Panc1 (cell line): ENCODE data around the gene TMEM252. TPM values are rescaled to one million over a fixed set of nuclear protein-coding genes. Genes with fewer than 3 reads are reported as not detected.

Source experiments
- ATAC-seq: fragments of 200-7000 bp; cut with Tn5 transposase; 2 replicates; pipeline ENCODE4 v1.9.1; 2020; ENCODE audit warnings: mild to moderate bottlenecking, moderate library complexity
- BruUV-seq: library from RNA; stranded (reverse); fragments of 400-500 nt; replicated peaks from 2 replicates; lab custom pipeline; 2021; lab: Mats Ljungman, UMichigan
- CTCF ChIA-PET: fragments of 300-600 bp; sonication (Branson Sonifier 250); formaldehyde crosslinking; loops from one replicate; lab custom pipeline; 2022; ENCODE audit warnings: antibody characterized with exemption; lab: Charles Lee
- POLR2A ChIA-PET: fragments of 300-600 bp; sonication (Branson Sonifier 250); formaldehyde crosslinking; loops from one replicate; lab custom pipeline; 2022; ENCODE audit warnings: antibody characterized with exemption; lab: Charles Lee
- DNase-seq: peaks from one replicate; pipeline ENCODE4 v3.0.0-alpha.2; 2010; ENCODE audit warnings: low read depth, low spot score
- H3K27ac ChIP-seq: 2 replicates; pipeline ENCODE4 v1.5.1; 2011; ENCODE audit warnings: mild to moderate bottlenecking, low read length, inconsistent platforms
- H3K27me3 ChIP-seq: fragments of 200-500 bp; sonication (Bioruptor generic); 2 replicates; pipeline ENCODE4 v1.6.0; 2014; ENCODE audit warnings: low read length, inconsistent platforms; ENCODE audit not compliant: control insufficient read depth, insufficient read depth
- H3K36me3 ChIP-seq: fragments of 200-500 bp; sonication (Bioruptor generic); 2 replicates; pipeline ENCODE4 v1.5.1; 2014; ENCODE audit warnings: inconsistent platforms, mild to moderate bottlenecking, low read length, moderate library complexity; ENCODE audit not compliant: control insufficient read depth, insufficient read depth
- H3K4me1 ChIP-seq: 2 replicates; pipeline ENCODE4 v1.5.1; 2011; ENCODE audit warnings: inconsistent platforms, mild to moderate bottlenecking, low read length, moderate library complexity; ENCODE audit not compliant: control insufficient read depth, insufficient read depth
- H3K4me3 ChIP-seq, 2 experiments: 2 replicates each; pipeline ENCODE4 v1.5.1; 2011 to 2012; ENCODE audit warnings: low read depth in 2 of 2, low read length in 2 of 2, mild to moderate bottlenecking in 2 of 2, inconsistent platforms in 1 of 2, moderate library complexity in 1 of 2
- H3K9me3 ChIP-seq: fragments of 200-500 bp; sonication (Bioruptor generic); 2 replicates; pipeline ENCODE4 v1.5.1; 2014; ENCODE audit warnings: low read depth, mild to moderate bottlenecking, inconsistent platforms, low read length, moderate library complexity; ENCODE audit not compliant: control insufficient read depth, insufficient read depth
- POLR2AphosphoS5 ChIP-seq: IDR thresholded peaks from 2 replicates; pipeline ENCODE4 v1.6.1; 2012; ENCODE audit warnings: mild to moderate bottlenecking, low read depth, low read length, moderate library complexity
- SIN3A ChIP-seq: IDR thresholded peaks from 2 replicates; pipeline ENCODE4 v1.6.1; 2012; ENCODE audit warnings: low read depth, mild to moderate bottlenecking, low read length, moderate library complexity, borderline replicate concordance; ENCODE audit not compliant: insufficient read depth
- TCF7L2 ChIP-seq: IDR thresholded peaks from 2 replicates; pipeline ENCODE4 v1.6.1; 2011; ENCODE audit warnings: mild to moderate bottlenecking, low read depth, low read length, inconsistent platforms
- in situ Hi-C: cut with HindIII; loops from 2 replicates; pipeline ENCODE4 v1.10.0; 2016; ENCODE audit warnings: low sequenced_read_pairs, low pct_unique_long_range_greater_than_20kb
- intact Hi-C: fragments of 100-400 bp; cut with micrococcal nuclease; formaldehyde crosslinking; loops from one replicate; pipeline ENCODE4 v1.10.0; 2022; ENCODE audit not compliant: unreplicated experiment
- total RNA-seq: library from RNA; stranded (reverse); gene quantifications from one replicate; pipeline ENCODE4 v1.2.1, GENCODE V29; 2021; ENCODE audit not compliant: unreplicated experiment
- TF ChIP-seq, protein P1 (sequence below), 2 experiments: IDR thresholded peaks; 2 replicates each; pipeline ENCODE4 v1.6.1; 2011 to 2012; ENCODE audit warnings: low read depth in 2 of 2, control low read depth in 1 of 2, low read length in 1 of 2, mild to moderate bottlenecking in 1 of 2, moderate library complexity in 1 of 2; ENCODE audit not compliant: insufficient read depth in 1 of 2
- TF ChIP-seq, protein P2 (sequence below): fragments of 450-650 bp; IDR thresholded peaks from 2 replicates; pipeline ENCODE4 v1.5.1; 2017; ENCODE audit warnings: mild to moderate bottlenecking

Gene TMEM252
- total RNA-seq, 1 experiment from 2014 or later, result not detected

DNA sequence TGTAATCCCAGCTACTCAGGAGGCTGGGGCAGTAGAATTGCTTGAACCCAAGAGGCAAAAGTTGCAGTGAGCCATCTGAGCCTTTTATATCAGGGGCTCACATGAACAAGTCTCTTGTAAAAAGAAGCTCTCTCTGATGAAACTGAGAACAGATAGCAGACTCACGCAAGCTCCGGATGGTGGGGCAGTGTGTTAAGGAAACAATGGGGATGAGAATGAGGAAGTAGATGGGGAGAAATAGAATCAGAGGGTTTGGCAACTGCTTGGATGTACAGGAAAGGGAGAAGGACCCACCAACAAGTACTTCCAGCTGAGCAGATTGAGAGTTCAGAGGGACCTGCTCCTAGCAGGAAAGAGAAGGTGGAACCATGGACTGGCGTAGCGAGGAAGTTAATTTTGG is 18.6 kb downstream of the TMEM252 start:
- Histone ChIP-seq H3K27ac (no peak overlapping the region), H3K27me3 (no peaks in the 10 kb centered on the region), H3K4me1 (no peaks in the 10 kb centered on the region), H3K36me3 (no peaks in the 10 kb centered on the region), H3K4me3 (no peak overlapping the region), H3K9me3 (no peaks in the 10 kb centered on the region)
- TF ChIP-seq, protein P1, sequence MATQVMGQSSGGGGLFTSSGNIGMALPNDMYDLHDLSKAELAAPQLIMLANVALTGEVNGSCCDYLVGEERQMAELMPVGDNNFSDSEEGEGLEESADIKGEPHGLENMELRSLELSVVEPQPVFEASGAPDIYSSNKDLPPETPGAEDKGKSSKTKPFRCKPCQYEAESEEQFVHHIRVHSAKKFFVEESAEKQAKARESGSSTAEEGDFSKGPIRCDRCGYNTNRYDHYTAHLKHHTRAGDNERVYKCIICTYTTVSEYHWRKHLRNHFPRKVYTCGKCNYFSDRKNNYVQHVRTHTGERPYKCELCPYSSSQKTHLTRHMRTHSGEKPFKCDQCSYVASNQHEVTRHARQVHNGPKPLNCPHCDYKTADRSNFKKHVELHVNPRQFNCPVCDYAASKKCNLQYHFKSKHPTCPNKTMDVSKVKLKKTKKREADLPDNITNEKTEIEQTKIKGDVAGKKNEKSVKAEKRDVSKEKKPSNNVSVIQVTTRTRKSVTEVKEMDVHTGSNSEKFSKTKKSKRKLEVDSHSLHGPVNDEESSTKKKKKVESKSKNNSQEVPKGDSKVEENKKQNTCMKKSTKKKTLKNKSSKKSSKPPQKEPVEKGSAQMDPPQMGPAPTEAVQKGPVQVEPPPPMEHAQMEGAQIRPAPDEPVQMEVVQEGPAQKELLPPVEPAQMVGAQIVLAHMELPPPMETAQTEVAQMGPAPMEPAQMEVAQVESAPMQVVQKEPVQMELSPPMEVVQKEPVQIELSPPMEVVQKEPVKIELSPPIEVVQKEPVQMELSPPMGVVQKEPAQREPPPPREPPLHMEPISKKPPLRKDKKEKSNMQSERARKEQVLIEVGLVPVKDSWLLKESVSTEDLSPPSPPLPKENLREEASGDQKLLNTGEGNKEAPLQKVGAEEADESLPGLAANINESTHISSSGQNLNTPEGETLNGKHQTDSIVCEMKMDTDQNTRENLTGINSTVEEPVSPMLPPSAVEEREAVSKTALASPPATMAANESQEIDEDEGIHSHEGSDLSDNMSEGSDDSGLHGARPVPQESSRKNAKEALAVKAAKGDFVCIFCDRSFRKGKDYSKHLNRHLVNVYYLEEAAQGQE (IDR thresholded peaks at IDR 0.05; ENCODE audit: insufficient read depth in 1 of 2, low read depth in 2 of 2, low read length in 1 of 2), result no peak
- TF ChIP-seq SIN3A, result no peak
- TF ChIP-seq TCF7L2, result no peak
- TF ChIP-seq, protein P2, sequence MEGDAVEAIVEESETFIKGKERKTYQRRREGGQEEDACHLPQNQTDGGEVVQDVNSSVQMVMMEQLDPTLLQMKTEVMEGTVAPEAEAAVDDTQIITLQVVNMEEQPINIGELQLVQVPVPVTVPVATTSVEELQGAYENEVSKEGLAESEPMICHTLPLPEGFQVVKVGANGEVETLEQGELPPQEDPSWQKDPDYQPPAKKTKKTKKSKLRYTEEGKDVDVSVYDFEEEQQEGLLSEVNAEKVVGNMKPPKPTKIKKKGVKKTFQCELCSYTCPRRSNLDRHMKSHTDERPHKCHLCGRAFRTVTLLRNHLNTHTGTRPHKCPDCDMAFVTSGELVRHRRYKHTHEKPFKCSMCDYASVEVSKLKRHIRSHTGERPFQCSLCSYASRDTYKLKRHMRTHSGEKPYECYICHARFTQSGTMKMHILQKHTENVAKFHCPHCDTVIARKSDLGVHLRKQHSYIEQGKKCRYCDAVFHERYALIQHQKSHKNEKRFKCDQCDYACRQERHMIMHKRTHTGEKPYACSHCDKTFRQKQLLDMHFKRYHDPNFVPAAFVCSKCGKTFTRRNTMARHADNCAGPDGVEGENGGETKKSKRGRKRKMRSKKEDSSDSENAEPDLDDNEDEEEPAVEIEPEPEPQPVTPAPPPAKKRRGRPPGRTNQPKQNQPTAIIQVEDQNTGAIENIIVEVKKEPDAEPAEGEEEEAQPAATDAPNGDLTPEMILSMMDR, result no peak
- TF ChIP-seq POLR2AphosphoS5, result no peak
- DNase-seq, result no peak
- BruUV-seq, result no TSS peak
- no peak for ATAC-seq
- ChIA-PET CTCF (no interaction called here), POLR2A (no interaction called here)
- in situ Hi-C loops, result no loop called here
- intact Hi-C loops, result no loop called here

DNA sequence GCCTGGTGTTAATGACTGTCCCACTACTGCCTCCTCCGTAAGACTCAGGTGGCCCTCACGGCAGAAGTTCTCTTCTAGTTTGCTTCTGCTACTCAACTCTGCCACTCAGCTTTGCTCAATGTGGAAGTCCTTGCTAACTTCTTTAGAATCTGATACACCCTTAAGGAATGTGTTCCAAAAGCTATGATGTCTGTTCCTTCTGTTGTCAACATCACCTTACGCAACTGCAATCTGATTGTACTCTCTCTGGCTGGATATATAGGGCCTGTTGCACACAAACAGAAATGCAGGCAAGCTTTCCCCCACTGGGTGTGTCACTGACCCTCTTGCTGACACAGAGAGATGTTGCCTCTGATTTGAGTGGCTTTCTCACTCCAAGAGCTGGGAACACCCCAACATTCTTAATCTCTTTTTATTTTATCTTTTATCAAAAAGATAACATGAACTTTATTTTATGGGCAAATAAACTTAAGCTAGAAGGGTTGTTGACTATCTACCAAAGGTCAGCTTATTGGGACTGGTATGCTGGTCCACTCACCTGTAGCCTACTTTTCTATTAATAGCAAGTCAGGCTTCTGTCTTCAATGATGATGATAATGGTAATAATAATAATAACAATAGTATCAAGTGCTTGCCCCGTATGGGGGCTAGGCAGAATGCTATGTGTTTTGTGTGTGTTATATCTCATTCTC is 25.2 kb downstream of the TMEM252 start:
- no peaks in the 10 kb centered on the region for H3K27me3 ChIP-seq
- CTCF ChIA-PET, result no interaction called here

More for the DNA sequence above, 25.2 kb downstream of the TMEM252 start:
- no peak for DNase-seq
- TF ChIP-seq, protein P2, result no peak
- TF ChIP-seq POLR2AphosphoS5, result no peak
- TF ChIP-seq, protein P1 (IDR thresholded peaks at IDR 0.05; ENCODE audit: insufficient read depth in 1 of 2, low read depth in 2 of 2, low read length in 1 of 2), result no peak
- TF ChIP-seq SIN3A, result no peak
- TF ChIP-seq TCF7L2, result no peak
- Histone ChIP-seq H3K36me3 (no peaks in the 10 kb centered on the region), H3K4me1 (no peaks in the 10 kb centered on the region), H3K9me3 (no peaks in the 10 kb centered on the region), H3K4me3 (no peak overlapping the region), H3K27ac (no peak overlapping the region)
- intact Hi-C loops (no loop called here), in situ Hi-C loops (no loop called here)
- POLR2A ChIA-PET, result no interaction called here
- BruUV-seq, result no TSS peak
- ATAC-seq, result no peak
